Heart right ventricle (tissue), 16 donors: ENCODE results near the gene OSBPL5. TPM values are rescaled to one million over a fixed set of nuclear protein-coding genes. Genes with fewer than 3 reads are reported as not detected.

Experiments used
- ATAC-seq, 8 donors: fragments of 200-7000 bp; cut with Tn5 transposase; one replicate each; pipeline ENCODE4 v1.9.1; 2020; ENCODE audit warnings: mild to moderate bottlenecking in 8 of 8, moderate library complexity in 8 of 8, moderate number of reproducible peaks in 1 of 8
- DNase-seq, 2 donors: peaks; one replicate each; pipeline ENCODE4 v3.0.0-alpha.2; 2020
- H3K27ac ChIP-seq, 10 donors: fragments of 200-600 bp; sonication (generic) in 2 of 10; one replicate each; pipeline versions ENCODE4 v1.5.0 to v1.8.0; 2020 to 2022; ENCODE audit warnings: mild to moderate bottlenecking in 3 of 10
- H3K27me3 ChIP-seq, 7 donors: fragments of 200-600 bp; one replicate each; pipeline ENCODE4 v1.8.0; 2021 to 2022; ENCODE audit warnings: mild to moderate bottlenecking in 2 of 7
- H3K36me3 ChIP-seq, 9 donors: fragments of 200-600 bp; sonication (generic) in 1 of 9; one replicate each; pipeline versions ENCODE4 v1.5.0 to v1.8.0; 2020 to 2022; ENCODE audit warnings: mild to moderate bottlenecking in 2 of 9
- H3K4me1 ChIP-seq, 9 donors: fragments of 200-600 bp; sonication (generic) in 1 of 9; one replicate each; pipeline versions ENCODE4 v1.5.0 to v1.8.0; 2020 to 2022; ENCODE audit warnings: mild to moderate bottlenecking in 4 of 9
- H3K4me3 ChIP-seq, 10 donors: fragments of 200-600 bp; sonication (generic) in 2 of 10; one replicate each; pipeline versions ENCODE4 v1.5.0 to v1.8.0; 2020 to 2022; ENCODE audit warnings: mild to moderate bottlenecking in 7 of 10, moderate library complexity in 2 of 10
- H3K9me3 ChIP-seq, 11 donors: fragments of 200-600 bp in 10 of 11; sonication (generic) in 2 of 11; one replicate each; pipeline versions ENCODE4 v1.5.0 to v1.8.0; 2013 to 2022; ENCODE audit warnings: mild to moderate bottlenecking in 2 of 11, control low read depth in 1 of 11, moderate library complexity in 1 of 11
- WGBS, 2 donors: extraction: QIAGEN DNeasy Blood & Tissue Kit; methylation state at CpG; one replicate each; pipeline ENCODE4 v1.1.7; 2013; ENCODE audit warnings: inconsistent platforms in 1 of 2; 5-methylcytosine and 5-hydroxymethylcytosine counted together
- intact Hi-C, 10 donors: fragments of 100-400 bp; cut with DNase I; formaldehyde crosslinking; loops; one replicate each; pipeline versions ENCODE4 v1.11.1 to v1.14.2; 2022
- polyA plus RNA-seq, 2 donors: library from polyadenylated mRNA; stranded (reverse); fragments of 200-250 nt; gene quantifications; one replicate each; pipeline ENCODE4 v1.2.3, GENCODE V29; 2013
- total RNA-seq, 10 donors: library from RNA; stranded (reverse); fragmentation: NEBNext Ultra II Directional in 3 of 10; extraction: Animal tissue kit (Norgen Biotek cat#: 25700) in 3 of 10; gene quantifications; one replicate each; pipeline versions ENCODE4 v1.2.1 to v1.2.4, GENCODE V29; 2021 to 2023
- TF ChIP-seq, protein P1 (sequence below), 9 donors: fragments of 200-600 bp; sonication (generic) in 2 of 9; IDR thresholded peaks; one replicate each; pipeline versions ENCODE4 v1.5.0 to v1.8.0; 2021 to 2022; ENCODE audit warnings: antibody characterized with exemption in 9 of 9, mild to moderate bottlenecking in 5 of 9, moderate library complexity in 1 of 9
- donor health status: Arrhythmogenic right ventricular cardiomyopathy.
- donor health status: ischemic (EF 13 %, LVEDD 7.1; RV severe dilation, severe dysfunction).
- donor health status: healthy with polysubstance abuse.
- donor health status: DM: no; HTN: yes; CAD: no.
- donor health status: DM: no; HTN: no; CAD: no.
- donor health status: ischemic (EF 25% LVEDD 6.9; RV normal size, moderate dysfunction).
- donor health status: ischemic (EF 25% LVEDD 5.7; RV mildly dilated, moderate dysfunction).
- donor health status: healthy.
- donor health status: DM: yes; HTN: yes; CAD: no.
- donor health status: Ischemic cardiomyopathy.
- donor health status: ischemic (EF 35%, LVEDD 5.7; RV mildly dilated, moderate dysfunction).
- donor health status: nonischemic (EF 11% LVEDD 7.7; RV severe dilation, severe dysfunction).
- donor health status: DM: yes; HTN: yes; CAD: no.
- donor health status: PGD.
- donor health status: ischemic (EF 29% LVEDD 5.4; RV normal size, mild dysfunction).
- donor health status: nonischemic (EF 23%, LVEDD 6.1; RV moderate dilation, normal function).

OSBPL5 gene
- total and polyA plus RNA-seq, 12 donors = 10.4 to 18.7 (median 15.5) TPM

DNA sequence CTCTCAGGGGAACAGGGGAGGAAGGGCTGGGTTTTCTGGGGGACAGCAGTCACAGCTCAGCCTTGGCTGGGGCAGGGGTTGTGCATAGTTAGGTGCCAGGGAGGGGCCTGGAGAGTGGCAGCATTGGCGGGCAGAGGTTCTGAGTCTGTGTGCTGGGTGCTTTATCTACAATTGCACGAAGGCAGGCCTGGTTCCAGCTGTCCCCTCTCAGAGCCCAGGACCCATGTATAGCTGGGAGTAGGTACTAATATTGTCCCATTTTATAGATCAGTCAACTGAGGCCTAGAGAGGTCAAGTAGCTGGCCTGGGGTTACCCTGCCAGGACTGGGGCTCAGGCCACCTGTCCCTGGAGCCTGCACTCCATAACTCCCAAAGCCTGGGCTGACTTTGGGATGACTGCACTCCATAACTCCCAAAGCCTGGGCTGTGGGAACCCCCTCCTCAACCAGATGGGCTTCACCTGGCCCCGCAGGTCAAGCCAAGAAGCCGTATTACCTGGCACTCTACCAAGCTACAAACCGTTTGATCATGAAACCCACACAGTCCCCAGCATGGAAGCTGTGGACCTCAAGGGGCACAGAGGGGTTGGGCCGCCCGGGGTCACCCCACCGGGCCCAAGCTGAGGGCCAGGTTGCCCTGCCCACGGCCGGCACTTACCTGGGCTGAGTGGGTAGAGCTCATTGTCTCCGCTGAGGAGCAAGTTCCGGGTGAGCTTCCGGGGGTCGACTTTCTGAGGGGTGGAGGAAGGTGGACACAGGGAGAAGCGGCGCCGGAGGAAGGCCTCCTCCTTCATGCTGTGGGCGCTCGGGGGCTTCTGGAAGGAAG is 36.5 kb downstream of the OSBPL5 start:
- DNase-seq = peak in 1 of 2 donors; percentile 13
- 91% methylated on average over 19 of the region's 19 CpGs for WGBS, 2 donors
- Histone ChIP-seq H3K4me1 (peaks cover 10 to 52% (median 36%) of the 10 kb centered on the region in 9 donors), H3K36me3 (peaks cover 0 to 31% (median 0%) of the 10 kb centered on the region in 9 donors), H3K27me3 (no peaks in the 10 kb centered on the region), H3K27ac (peak overlapping the region in 3 of 10 donors; percentile 19 to 36 (median 22)), H3K9me3 (no peaks in the 10 kb centered on the region), H3K4me3 (no peak overlapping the region)
- intact Hi-C loops = loop anchor here in 1 of 10 donors (10.0 kb wide), 1 partner anchor 66 kb away; no protein-coding TSS in a partner anchor
- TF ChIP-seq, protein P1, sequence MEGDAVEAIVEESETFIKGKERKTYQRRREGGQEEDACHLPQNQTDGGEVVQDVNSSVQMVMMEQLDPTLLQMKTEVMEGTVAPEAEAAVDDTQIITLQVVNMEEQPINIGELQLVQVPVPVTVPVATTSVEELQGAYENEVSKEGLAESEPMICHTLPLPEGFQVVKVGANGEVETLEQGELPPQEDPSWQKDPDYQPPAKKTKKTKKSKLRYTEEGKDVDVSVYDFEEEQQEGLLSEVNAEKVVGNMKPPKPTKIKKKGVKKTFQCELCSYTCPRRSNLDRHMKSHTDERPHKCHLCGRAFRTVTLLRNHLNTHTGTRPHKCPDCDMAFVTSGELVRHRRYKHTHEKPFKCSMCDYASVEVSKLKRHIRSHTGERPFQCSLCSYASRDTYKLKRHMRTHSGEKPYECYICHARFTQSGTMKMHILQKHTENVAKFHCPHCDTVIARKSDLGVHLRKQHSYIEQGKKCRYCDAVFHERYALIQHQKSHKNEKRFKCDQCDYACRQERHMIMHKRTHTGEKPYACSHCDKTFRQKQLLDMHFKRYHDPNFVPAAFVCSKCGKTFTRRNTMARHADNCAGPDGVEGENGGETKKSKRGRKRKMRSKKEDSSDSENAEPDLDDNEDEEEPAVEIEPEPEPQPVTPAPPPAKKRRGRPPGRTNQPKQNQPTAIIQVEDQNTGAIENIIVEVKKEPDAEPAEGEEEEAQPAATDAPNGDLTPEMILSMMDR (IDR thresholded peaks at IDR 0.05) = no peak
- no peak for ATAC-seq

DNA sequence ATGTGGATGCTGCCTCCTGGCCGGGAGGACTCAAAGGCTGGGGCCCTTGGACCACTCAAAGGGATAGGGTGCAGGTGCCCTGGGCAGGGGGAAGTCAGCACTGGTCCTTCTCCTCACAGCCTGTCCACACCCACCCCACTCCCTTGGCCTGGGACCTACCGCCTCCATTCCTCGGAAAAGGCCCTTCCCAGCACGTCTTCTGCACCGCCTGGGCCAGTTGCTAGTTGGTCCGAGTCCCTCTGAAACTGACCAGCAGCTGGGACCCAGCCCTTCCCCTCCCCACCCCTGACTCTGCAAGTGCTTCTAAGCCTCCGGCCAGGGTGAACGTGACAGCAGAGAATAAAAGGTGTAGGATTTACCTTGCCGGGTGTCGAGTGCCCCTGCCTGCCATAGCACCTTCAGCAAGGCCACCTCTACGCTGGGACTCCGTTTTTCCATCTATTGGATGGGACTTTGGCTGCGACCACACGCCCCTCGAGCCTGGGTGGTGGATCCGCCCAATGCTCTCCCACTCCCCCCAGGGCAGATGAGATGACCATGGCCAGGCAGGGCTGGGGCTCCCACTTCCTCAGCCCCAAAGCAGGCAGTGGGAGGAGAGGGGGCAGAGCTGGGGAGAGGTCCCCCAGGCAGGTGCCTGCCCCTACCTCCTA is 37.3 kb downstream of the OSBPL5 start:
- intact Hi-C loops = loop anchor here in 1 of 10 donors (10.0 kb wide), 1 partner anchor 67 kb away; no protein-coding TSS in a partner anchor

DNA sequence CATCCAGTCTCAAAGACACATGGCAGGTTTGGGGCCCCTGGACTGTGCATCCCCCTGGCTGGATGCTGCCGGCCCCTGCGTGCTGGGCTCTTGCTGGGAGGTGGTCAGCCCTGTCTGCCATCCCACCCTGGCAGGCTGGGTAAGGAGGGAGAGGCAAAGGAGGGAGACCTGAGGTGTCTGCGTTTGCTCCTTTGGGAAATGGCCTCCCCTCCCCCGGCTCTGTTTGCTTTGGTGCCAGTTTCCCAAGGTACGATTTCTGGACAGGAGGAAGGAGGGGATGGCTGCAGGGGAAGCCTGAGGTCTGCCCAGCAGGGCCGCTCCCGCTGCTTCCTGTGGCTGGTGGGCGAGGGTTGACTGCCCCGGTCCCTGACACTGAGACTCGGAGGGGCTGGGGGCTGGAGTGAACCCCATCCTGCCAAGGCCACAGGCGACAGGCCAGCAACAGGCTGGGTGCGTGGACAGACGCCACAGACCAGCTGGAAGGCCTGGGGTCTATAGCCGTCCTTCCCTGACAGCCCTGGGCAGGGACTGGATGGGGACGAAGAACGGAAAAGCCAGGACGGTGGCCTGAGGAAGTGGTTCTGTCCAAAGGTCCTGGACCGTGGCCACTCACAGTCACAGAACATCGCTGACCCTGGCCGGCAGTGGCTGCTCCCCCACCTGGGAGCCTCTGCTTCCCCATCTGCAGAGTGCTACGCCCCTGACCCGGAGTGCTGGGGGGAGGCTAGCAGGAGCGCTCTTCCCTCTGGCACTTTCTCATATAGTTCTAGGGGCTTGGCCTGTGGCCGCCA is 38.0 kb downstream of the OSBPL5 start:
- no peaks in the 10 kb centered on the region for H3K27me3 ChIP-seq
- intact Hi-C loops = loop anchor here in 1 of 10 donors (10.0 kb wide), 1 partner anchor 68 kb away; no protein-coding TSS in a partner anchor
- peak overlapping the region in 9 of 10 donors; percentile 19 to 74 (median 53) for H3K27ac ChIP-seq
- peak in 1 of 2 donors; percentile 18 for DNase-seq
- 62 to 69% methylated on average over 24 of the region's 24 CpGs for WGBS, 2 donors
- no peaks in the 10 kb centered on the region for H3K9me3 ChIP-seq
- peak in 4 of 8 donors; percentile 1 to 35 (median 14) for ATAC-seq
- peaks cover 0 to 46% (median 0%) of the 10 kb centered on the region in 9 donors for H3K36me3 ChIP-seq
- H3K4me3 ChIP-seq = no peak overlapping the region
- H3K4me1 ChIP-seq = peaks cover 14 to 61% (median 48%) of the 10 kb centered on the region in 9 donors
- TF ChIP-seq, protein P1 (IDR thresholded peaks at IDR 0.05) = no peak

More for the DNA sequence above, 37.3 kb downstream of the OSBPL5 start:
- H3K27me3 ChIP-seq = no peaks in the 10 kb centered on the region
- peaks cover 14 to 57% (median 43%) of the 10 kb centered on the region in 9 donors for H3K4me1 ChIP-seq
- H3K4me3 ChIP-seq = no peak overlapping the region
- DNase-seq (peak in 1 of 2 donors; percentile 9), ATAC-seq (peak in 1 of 8 donors; percentile 0)
- peak overlapping the region in 6 of 10 donors; percentile 22 to 74 (median 62) for H3K27ac ChIP-seq
- H3K36me3 ChIP-seq = peaks cover 0 to 39% (median 0%) of the 10 kb centered on the region in 9 donors
- WGBS, 2 donors = 66 to 75% methylated on average over 16 of the region's 16 CpGs
- TF ChIP-seq, protein P1 (IDR thresholded peaks at IDR 0.05) = no peak
- no peaks in the 10 kb centered on the region for H3K9me3 ChIP-seq
